GM10266 (cell line): ENCODE measurements around the gene RNF167.

ENCODE experiments used
- DNase-seq: peaks from one replicate; pipeline ENCODE4 v3.0.0; 2012; ENCODE audit errors: extremely low spot score
- CTCF ChIP-seq: IDR thresholded peaks from 2 replicates; pipeline ENCODE4 v1.5.1; 2012; ENCODE audit warnings: mild to moderate bottlenecking, low read depth; ENCODE audit not compliant: control insufficient read depth, insufficient read depth; ENCODE audit errors: missing control alignments

Gene RNF167

GRCh38 chr17:4942760-4943508, 2.9 kb downstream of the RNF167 start:
- TF ChIP-seq CTCF = no peak
- no peak for DNase-seq

GRCh38 chr17:4944163-4944553, 4.1 kb downstream of the RNF167 start:
- no peak for DNase-seq
- no peak for TF ChIP-seq CTCF

DNA sequence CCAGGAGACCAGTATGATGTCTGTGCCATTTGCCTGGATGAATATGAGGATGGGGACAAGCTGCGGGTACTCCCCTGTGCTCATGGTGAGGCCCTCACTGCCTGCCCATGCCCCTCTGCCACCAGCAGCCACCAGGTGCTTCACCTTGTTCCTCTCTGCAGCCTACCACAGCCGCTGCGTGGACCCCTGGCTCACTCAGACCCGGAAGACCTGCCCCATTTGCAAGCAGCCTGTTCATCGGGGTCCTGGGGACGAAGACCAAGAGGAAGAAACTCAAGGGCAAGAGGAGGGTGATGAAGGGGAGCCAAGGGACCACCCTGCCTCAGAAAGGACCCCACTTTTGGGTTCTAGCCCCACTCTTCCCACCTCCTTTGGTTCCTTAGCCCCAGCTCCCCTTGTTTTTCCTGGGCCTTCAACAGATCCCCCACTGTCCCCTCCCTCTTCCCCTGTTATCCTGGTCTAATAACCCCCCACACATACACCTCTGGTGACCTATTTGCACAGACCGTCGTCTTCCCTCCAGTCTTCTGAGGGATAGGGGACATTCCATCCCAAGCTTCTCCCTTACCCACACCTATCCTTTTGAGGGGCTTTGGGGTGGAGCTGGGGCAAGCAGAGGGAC, 4.6 kb downstream of the RNF167 start:
- TF ChIP-seq CTCF = no peak
- DNase-seq = no peak

- peak; percentile 83 for DNase-seq
- no peak for TF ChIP-seq CTCF
Observed at GRCh38 chr17:4945176-4945943, 5.3 kb downstream of the RNF167 start.

- no peak for DNase-seq
- no peak for TF ChIP-seq CTCF
Observed at GRCh38 chr17:4945944-4946280, 5.8 kb downstream of the RNF167 start.

DNA sequence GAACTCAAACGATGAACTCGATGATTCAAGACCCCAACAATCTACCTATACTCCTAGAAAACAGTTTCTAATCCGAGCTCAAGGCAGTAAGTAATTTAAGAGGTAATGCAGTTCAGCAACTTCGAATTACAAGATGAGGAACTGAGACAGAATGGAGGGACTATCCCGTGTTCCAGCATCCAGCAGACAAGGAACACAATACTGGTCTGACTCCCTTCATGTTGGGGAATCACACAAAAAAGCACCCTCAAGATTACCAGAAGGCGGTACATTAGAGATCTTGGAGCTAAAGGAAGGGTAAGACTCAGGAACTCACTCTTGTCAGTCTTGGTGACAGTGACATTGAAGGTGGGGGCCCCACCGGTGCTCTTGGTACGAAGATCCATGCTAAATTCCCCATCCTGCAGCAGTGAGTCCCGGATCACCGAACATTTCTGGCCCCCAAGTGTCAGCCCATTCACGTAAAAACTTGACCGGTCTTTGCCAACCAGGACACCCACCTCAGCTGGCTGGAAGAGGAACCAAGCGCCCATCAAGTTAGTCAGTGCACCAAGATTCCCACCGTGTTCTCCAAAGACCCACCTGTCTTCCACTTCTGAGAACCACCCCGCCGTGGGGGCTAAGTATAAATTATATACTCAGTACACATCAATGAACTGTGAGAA, 6.4 kb downstream of the RNF167 start:
- TF ChIP-seq CTCF = no peak
- no peak for DNase-seq
